NCI-H2196 treated with DMSO at 0.1 percent for 48 hours (cell line): Measurements from ENCODE around the gene GNA12.

Experiments used
- DNase-seq: peaks from one replicate; lab custom pipeline; 2025; ENCODE audit not compliant: unreplicated experiment; lab: John Stamatoyannopoulos, UW

GNA12 gene

DNA sequence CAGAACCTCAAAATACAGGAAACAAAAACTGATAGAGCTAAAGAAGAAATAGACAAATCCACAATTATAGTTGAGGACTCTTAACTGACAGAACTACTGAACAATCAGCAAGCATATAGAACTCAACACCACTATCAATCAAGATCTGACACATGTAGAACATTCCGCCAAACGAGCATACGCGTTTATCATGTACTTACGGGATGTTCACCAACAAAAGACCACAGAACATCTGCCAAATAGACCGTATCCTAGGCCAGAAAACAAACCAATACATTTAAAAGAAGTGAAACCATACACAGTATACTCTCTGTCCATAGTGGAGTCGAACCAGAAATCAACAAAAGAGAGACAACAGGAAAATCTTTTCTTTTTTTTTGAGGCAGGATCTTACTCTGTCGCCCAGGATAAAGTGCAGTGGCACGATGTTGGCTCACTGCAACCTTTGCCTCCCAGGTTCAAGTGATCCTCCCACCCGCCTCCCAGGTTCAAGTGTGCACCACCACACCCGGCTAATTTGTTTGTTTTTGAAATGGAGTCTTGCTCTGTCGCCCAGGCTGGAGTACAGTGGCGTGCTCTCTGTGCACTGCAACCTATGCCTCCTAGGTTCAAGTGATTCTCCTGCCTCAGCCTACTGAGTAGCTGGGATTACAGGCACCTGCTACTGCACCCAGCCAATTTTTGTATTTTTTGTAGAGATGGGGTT lies 5.1 kb downstream of the GNA12 start:
- no peak for DNase-seq

DNA sequence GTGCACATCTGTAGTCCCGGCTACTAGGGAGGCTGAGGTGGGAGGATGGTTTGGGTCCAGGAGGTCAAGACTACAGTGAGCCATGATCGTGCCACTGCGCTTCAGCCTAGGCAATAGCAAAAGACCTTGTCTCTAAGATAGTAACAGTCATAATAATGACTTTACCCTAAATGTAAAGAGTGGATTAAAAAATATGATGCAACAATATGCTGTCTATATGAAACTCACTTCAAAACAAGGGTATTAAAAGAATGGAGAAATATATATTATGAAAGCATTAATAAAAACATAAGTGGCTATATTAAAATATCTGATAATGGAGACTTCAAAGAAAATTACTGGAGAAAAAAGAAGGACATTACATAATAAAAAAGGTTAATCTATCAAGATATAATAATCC lies 5.7 kb downstream of the GNA12 start:
- no peak for DNase-seq

DNA sequence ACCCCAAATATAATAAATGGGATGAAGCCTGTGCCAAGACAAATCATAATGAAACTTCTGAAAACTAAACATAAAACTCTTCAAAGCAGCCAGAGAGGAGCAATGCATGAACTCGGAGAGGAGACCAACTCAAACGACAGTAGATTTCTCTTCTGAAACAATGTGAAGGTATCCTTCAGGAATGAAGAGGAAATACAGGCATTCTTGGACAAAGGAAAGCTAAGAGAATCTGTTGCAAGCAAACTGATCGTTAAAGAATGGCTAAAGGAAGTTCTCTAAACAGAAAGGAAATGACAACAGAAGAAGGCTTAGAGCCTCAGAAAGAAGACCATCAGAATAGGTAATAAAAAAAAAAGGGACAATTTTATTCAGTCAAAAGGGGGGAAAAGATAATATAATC lies 6.6 kb downstream of the GNA12 start:
- no peak for DNase-seq

DNA sequence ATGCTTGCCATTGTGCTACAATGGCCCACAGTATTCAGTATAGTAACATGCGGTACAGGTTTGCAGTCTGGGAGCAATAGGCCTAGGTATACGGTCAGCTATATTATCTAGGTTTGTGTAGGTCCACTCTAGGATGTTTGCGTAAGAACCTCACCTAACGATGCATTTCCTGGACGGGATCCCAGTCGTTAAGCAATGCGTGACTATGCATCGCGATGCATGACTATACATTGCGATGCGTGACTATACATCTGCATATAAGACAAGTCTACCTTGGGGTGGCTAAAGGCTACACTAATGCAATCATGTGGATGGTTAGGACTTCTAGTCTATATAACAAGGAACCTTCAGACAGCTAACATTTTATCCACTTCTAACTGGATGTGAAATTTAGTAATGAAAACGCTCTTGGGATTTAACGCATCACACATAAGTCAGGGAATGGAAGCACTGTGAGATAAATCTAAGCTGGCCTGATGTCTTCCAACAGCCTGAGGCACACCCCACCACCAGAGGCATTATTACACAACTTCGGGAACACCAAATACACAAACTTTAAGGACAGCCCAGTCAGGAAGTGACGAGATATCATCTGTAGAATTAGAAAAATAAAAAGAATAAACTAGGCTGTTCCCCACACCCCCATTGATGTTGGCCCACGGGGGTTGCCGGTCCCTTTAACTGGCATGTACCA lies 9.2 kb downstream of the GNA12 start:
- no peak for DNase-seq

DNA sequence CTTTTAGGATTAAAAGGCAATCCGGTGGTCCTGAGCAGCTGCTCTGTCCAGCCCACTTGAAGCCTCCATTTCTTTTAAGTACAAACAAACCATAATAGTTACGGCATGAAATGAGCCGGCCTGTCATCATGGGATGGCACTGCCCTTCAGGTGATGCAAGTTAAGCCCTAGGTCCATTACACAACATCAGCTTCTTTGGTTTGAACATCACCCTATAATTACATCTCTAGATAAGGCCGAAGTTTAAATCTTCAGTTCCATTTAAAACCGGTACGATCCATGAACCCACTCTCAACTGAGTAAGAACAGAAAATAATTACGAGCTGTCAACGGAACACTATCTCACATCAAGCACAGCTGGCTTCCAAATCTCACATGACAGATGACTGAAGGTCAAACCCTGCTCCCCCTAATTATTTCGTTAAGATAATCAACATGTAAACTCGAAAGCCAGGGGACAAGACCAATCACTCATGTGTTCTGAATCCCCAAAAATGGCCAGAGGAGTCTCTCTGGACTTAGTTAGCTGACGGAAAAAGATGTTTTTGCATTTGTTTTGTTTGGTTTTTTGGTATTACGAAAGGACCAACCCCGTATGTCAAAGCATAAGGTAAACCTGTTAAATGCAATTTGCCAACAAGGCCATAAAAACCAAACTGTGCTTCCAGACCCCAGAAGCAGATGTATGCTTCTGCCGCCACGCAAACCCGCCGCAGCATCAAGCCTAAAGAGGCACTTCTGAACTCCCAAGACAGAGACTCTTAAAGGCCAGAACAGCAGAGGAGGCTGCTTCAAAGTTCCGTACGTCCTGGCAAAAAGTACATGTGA lies 10.8 kb downstream of the GNA12 start:
- DNase-seq: no peak

DNA sequence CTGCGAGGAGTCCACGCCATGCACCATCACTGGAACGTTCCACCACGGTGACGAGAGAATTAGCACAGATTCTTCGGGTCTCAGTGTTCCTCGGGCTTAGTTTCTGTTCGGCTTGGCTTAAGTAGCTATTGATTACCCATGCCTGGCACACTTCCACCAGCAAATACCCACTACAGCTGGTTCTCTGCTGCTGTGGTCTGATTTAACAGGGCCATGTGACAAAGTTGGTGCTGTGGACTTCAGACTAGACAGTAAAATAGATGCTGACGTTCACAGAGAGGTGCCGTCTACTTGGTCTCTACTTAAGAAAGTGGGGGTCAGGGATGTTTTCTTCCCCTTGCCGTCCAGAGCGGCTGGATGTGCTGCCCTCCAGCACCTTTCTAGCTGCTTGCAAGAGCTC lies 11.6 kb downstream of the GNA12 start:
- DNase-seq: no peak

DNA sequence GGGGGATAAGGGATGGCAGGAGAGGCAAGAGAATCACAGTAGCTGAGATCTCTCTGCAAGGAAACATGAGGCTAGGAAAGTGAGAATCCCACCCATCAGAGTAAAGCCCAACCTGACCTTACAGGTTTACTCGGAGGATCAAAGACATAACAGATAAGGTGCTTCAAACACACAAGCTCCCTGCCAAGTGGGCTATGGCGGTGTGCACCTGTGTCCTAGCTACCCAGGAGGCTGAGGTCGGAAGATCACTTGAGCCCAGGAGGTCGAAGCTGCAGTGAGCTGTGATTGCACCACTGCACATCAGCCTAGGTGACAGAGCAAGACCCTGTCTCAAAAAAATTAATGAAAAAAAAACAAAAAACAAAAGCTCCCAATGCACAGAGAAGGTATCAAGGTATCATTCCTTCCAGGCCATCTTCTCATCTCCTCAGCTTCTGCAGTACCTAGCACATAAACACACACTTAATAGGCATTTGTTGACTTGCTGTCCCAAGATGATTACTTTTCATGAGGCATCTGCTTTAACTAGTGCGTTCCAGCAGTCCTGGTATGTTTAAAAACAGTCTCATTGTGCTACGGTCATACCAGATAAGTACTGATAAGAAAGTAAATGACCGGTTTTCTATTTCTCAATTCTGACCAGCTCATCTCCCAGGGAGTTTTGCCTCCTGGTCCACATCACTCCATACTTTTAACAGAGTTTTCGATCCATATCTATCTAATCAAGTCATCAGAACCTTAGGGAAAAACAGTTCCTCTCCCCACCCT lies 13.3 kb downstream of the GNA12 start:
- no peak for DNase-seq

DNA sequence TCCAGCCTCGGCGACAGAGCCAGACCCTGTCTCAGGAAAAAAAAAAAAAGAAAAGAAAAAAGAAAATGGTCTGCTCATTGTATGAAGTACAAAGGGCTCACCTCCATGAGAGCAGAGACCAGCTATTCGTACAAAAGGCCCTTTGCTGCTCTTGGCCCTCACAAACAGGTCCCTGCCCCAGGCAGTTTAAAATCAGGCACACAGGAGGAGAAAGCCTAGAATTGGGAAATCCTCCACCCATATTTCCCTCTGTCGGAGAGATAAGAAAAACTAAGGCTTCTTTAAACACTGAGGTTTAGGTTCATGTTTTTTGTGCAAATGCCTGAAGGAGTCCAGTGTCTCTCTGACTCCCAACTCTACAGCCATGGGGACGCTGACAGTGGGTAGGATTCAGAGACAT lies 15.1 kb downstream of the GNA12 start:
- DNase-seq: no peak

DNA sequence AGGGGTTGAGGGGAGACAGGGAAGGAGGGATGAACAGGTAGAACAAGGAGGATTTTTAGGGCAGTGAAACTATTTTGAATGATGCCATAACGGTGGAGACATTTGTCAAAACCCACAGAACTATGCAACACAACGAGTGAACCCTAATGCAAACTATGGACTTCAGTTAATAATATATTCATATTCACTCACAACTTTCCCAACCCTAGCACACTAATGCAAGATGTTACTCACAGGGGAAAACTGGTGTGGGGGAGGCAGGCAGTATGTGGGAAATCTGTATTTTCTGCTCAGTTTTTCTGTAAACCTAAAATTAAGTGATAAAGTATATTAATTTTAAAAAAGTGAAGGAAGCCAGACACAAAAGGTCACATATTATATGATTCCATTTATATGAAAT lies 17.3 kb downstream of the GNA12 start:
- no peak for DNase-seq

DNA sequence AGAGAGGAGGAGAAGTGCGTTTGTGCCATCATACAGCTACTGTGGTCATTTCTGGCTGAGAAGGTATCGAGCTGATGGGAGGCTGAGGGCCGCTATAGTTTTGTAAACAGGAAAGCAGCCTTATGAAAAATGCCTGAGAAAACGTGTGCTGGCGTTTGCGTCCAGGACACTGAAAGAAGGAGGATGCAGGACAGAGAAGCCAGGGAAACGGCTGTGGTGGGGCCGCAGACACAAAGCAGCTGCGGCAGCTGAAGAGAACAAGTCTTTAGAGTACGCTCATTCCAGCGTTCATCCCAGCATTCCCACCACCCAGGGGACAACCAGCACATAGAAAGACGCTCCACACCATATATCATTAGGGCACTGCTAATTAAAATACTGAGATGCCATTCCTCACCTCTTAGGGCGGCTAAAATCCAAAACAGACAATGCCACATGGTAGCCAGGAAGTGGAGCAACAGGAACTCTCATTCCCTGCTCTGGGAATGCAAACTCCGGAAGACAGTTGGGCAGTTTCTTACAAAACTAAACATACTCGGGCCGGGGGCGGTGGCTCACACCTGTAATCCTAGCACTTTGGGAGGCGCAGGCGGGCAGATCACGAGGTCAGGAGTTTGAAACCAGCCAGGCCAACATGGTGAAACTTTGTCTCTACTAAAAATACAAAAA lies 18.4 kb downstream of the GNA12 start:
- DNase-seq: no peak

DNA sequence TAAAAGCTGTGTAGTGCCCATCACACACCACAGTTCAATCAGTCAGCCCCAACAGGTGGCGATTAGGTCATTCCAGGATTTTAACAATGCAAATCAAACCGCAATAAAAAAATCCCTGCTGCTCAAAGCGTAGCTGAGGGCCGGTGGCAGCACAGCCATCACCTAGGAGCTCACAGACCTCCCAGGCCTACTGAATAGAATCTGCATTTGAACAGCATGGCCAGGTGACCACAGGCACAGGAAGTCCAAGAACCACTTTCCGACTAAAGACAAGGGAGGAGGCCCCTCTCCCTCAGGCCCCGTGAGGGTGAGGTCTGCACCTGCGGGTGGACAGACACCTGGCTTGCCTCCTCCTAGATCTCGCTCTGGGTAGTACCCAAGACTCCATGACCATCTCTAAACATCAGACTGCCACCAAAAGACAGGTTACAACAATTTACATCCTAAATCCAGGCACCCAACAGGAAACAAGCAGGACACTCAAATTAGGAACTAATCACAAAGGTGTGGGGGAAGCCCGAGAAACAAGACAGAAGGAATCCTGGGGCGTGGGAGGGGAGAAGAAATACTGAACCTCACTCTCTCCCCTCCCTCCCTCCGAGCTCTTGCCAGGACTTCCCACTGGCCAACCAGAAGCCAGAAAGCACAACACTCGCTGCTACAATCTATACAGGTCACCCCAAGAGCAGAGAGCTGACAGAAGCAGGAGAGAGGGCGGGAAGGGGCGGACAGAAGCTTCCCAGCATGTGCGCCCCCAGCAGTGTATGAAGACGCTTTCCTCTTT lies 19.2 kb downstream of the GNA12 start:
- DNase-seq: no peak

DNA sequence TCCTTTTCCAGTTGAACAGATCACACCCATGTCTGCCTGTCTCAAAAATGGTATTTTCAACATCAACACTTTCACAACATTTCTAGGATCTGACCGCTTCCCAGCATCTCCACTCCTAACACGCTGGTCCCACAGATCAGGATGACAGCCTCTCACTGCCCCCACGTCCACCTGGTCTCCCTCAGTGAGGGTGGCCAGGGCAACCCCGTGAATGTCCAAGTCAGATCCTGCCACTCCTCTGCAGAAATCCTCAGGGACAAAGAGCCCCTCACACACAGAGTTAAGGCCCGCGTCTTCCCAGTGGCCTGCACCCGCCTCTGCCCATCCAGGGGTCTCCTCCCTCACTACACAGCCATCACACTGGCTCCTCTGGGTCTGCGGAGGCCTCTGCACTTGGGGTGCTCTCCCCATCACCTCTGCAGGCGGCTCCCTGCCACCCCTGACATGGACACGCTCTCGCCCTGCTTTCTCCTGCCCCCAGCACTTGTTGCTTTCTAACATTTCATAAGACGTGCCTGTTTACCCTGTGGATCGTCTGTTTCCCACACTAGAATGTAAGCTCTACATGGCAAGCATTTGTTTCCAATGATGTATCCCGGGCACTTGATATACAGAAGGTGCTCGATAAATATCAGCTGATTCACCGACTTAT lies 20.0 kb downstream of the GNA12 start:
- DNase-seq: no peak

DNA sequence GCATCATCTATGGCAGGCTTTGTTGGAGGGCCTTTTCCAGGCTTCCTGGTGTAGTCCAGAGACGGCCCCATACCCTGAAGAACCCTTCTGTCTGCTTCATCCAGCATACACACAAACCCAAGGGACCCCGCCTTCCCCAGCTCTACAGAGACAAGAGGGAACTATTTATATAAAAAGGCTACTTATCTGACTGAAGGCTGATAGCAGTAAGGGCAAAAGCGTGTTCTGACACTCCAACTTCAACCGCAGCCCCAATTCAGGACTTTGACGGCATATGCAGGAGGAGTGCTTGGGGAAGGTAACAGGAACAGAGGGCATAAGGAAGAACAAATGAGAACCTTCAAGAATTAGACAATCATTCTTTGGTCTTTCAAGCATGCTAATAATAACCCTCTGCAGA lies 21.0 kb downstream of the GNA12 start:
- DNase-seq: no peak

DNA sequence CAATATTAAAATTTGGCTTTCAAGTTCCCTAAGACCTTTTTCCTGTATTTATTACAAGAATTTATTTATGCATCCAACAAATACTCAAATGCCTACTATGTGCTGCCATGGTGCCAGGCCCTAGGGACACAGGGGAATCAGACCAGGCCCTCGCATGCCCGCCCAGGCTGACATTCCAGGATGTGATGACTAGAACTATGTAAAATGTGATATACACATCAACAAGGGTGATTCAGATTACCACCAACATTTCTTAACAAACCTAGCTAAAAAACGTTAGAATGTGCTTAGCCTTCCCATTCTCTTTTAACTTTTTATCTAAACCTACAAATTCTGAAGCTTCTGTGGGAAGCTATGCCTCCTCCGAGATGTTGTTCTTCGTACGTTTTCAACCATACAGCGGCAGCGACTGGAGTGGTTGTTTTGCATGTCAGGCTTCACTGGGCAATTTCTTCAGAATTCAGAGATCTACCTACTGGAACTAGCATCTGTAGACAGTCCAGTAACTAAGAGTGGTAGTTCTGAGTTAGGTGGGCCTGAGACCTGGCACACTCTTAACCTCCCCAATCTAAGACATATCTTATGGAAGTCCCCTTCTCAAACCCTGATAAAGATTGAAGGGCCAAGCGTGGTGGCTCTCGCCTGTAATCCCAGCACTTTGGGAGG lies 22.1 kb downstream of the GNA12 start:
- no peak for DNase-seq

DNA sequence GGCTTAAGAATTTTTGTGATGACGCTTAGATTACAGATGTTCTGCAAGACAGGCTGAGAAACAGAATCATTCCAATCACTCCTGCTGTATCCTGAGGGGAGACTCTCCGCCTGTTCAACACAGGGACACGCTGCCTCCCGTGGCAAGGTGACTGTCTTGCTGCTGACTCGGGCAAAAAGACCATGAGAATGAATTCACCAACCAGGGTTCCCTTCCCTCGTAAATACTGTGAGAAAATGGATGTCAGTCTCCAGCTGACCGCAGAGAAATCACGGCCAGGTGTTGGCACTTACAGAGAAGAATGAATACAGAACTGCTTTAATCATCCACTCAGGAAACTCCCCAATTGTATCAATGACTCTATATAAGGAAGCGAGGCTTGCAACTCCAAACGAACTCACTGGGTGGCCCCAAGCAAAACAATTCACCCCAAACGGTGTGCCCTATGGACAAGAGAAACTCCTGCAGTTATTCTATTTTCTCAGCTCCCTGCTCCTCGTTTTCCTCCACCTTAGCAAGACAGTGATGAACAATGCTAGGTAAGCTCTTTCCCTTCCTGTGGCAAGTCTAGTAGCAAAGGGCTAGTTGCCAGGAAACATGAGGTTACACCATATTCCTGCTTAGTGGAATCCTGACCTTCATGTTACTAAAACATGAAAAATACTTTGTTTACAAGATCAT lies 22.8 kb downstream of the GNA12 start:
- DNase-seq: no peak

DNA sequence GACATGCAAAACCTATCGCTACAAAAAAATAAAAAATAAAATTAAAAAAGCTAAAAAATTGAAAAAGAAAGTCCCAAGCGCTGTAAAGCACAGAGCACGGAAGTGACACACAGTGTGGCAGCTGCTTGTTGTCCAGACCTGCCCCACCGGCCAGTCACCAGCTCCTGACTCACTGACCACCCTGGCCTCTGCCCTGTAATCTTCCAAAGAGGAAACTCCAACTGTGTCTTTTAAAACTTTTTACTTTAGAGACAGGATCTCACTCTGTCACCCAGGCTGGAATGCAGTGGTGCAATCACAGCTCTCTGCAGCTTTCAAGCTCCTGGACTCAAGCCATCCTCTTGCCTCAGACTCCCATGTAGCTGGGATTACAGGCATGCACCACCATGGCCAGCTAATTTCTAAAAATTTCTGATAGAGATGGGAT lies 23.6 kb downstream of the GNA12 start:
- no peak for DNase-seq

DNA sequence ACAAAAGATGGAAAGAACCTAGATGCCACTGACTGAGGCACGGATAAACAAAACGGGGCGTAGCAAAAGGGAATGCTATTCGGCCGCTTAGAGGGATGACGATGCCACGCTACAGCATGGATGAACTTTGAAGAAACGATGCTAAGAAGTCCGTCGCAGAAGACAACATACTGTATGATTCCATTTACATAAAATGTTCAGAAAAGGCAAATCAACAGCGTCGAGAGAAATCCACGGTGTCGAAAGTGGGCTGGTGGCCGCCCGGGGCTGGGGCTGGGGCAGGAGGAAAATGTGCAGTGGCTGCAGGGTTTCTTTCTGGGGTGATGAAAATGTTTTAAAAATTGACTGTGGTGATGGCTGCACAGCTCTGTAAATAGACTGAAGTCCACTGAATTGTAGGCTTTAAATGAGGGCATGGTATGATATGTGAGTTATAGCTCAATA lies 24.1 kb downstream of the GNA12 start:
- no peak for DNase-seq
